ENCODE results near the gene ZNRF1.

DNA sequence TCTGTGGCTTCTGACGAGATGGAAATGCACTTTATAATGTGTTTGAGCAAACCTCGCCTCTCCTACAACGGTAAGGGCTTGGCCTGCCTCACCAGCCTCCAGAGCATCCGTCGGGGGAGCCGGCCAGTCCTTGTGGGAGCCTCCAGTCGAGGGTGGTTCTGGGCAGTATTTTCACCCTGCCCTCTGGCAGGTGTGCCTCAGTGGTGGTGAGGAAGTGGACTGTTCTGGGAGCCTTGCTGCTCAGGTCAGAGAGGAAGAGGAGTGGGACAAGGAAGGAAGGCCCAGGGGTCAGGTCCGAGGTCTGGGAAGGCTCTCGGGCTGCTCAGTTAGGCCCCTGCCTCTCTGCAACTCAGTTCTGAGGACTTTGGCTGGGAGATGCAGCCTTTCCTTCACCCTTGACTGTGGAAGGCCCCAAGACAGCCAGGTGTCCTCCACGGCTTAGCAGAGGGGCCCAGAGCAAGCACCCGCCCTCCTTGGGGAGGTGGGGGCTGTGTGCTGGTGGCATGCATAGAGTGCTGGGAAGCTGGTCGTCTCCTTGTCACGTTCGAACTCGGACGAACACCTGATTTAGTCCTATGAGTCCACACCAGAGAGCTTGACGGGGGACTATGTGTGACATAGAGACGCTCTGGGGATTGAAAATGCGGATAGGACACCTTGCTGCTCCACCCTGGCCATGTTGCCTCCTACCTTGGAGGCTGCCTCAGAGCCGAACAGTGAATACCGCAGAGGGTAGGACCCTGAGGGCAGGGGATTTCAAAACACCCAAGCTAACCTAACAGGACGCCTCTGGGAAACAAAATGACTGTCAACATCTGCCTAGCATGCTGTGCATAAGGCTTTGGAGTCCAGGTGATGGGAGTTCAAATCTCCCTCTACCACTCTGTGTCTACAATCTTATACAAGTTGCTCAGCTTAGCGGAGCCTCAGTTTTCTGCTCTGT, 95.0 kb downstream of the ZNRF1 start:
- TF ChIP-seq POLR2AphosphoS5 (IDR thresholded peaks at IDR 0.05; ENCODE audit: low read depth, low read length) (no peak), TAF1 (IDR thresholded peaks at IDR 0.05; ENCODE audit: borderline replicate concordance, insufficient read depth, low read length) (no peak), SIN3A (IDR thresholded peaks at IDR 0.05; ENCODE audit: borderline replicate concordance, insufficient read depth, low read length) (no peak), REST (IDR thresholded peaks at IDR 0.05; ENCODE audit: insufficient read depth in 1 of 2, low read depth in 2 of 2, low read length in 2 of 2) (no peak), FOXP2 (optimal IDR thresholded peaks at IDR 0.05; ENCODE audit: borderline replicate concordance, extremely low read depth, extremely low read length, insufficient read depth) (no peak)

Data from PFSK-1 (cell line).